Activated T-cell treated with anti-CD3 and anti-CD28 coated beads, Interleukin-2, amount 50 U/mL, for 48 hours (primary cell): ENCODE results near the gene FILIP1.

Experiments used
- DNase-seq, 2 experiments: peaks; one replicate each; pipeline ENCODE4 v3.0.0-alpha.2; 2020

FILIP1 gene

DNA sequence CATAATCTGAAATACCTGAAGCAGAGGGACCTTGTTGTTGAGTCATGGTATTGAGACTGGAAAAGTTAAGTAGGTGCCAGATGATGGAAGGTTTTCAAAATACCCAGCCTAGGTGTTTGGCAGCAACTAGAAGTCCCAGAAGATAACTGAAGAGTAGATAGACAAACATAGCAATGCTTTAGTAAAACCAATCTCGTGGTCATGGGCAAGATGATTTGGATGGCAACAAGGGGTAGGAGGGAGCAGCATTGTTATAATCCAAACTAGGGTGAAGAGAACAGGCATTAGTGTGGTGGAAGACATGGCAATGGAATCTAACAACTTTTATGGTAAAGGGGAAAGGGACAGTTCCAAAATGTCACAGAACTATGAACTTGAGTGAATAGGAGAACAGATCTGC is 2.3 kb downstream of the FILIP1 start:
- DNase-seq: no peak

DNA sequence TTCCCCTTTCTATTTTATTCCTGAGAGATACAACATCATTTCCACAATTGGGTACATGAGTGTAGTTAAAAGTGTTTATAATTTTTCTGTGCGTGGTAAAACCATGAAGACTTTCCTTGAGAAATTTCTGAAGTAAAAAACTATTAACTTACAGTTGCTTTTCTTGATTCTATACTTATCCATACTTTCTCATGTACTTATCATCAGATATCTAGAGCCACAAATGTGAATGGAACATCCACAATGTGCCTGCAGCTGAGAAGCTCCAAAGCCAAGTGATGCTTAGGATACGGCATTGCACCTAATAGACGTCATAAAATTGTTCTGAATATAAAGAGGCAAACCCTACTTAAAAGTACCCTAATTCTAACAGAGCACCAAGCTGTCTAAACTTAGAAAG is 2.9 kb downstream of the FILIP1 start:
- no peak for DNase-seq

DNA sequence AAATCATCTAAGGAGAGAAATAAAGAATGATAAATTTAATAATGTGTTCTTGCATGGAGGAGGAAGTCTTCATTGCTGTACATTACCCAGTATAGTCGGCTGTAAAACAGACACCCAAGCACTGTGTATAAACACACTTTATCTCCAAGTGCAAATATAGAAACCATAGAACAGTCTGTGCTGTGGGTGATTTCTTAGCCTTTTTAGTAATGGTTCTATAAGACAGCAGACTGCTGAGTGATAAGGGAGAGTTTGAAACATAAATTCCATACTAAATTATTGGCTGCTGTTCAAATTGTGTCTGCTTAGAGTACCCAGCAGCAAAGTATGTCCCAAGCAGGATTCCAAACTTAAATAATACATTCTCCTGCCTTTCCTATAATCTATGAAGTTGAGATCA is 4.6 kb downstream of the FILIP1 start:
- no peak for DNase-seq

DNA sequence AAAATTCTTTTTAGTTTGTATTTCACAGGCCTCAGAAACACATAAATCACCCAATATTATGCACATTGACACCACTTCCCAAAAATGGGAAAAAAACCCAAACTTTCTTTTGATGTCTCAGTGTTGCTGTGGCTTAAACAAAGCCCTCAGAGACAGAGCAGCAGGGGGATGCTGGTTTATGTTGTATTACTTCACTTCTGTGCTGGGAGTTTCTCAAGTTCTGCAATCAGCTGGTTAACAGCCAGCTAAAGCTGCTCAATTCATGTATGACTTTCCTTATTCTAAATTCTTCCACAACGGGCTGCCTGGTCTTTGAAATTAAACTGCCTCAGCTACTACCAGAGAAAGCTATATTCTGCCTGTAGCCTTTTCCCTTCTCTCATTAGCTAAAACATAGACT is 5.6 kb downstream of the FILIP1 start:
- no peak for DNase-seq

DNA sequence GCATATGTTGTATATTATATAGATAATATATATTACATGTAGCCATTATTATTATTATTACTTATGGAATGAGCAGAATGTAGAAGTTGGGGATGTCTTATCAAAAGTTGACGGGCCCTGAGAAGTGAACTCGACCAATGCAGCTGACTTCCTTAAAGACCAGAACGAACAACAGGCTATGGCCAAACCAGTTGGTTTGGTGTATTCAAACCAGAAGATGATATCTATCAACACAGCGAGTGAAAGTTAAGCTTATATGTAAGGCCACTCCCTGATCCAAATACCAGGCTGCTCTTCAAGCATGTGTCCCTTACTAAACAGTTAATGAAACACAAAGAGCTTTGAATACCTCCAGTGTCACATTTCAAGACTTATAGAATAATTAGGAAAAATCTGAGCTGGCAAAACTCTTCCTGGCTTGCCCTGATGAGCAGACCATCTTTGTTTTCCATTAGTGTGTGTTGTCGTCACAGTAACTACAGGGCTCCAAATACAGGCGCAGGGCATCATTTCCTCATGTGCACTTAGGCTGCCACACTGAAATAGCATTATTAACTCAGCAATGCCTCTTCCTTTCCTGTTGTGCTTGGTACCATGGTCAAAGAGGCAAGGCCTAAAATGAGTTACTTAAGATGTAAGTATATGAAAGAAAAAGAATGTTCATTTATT is 6.6 kb downstream of the FILIP1 start:
- no peak for DNase-seq

DNA sequence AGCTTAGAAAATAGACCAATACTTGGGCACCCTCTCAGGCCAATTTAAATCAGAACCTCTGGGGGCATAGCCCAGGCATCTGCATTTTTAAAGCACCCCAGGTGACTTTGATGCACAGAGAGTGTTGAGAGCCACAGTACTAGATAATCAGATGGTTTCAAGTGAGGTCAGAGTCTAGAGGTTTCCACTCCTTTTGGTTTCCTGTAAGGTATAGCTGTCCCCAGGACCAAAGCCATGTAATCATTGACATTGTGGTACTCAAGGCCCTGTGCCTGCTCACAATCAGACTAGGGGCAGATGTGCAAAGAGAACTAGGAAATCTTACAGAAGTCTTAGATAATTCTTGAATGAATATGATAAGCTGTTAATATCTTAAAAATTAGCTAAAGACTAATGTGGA is 9.1 kb downstream of the FILIP1 start:
- no peak for DNase-seq

DNA sequence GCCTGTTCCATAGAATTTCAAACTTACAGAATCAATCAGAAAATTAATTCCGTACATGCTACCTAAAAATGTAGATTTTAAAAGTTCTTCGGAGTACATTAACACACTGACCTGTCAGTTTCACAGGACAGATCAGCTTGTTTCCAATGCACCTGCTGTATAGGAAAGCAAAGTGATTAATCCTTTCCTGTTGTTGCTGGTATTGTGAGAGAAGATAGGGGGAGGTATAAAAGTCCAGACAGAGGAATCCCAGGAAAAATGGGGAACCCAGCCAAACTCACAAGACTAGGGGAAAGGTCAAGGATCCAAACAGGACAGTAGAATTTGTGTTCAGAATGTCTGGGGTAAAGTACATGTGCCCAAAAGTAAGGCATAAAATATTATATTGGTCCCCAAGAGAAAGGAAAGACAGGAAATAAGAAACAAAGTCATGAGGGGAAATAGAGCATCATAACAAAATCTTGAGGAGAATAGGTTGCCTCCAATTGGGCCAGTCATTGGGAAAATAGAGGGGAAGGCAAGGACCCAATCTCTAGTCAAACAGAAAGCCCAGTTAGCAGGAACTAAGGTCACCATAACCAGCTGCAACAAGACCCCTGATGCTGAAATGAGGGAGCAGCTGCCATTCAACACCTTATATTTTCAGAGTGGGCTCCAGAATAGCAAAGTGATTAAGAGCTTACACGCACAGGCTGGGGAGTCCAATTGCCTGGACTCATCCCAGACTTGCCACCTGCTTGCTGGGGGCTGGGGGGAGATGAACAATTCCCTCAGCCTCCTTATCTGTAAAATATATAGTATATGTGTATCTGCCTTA is 10.3 kb downstream of the FILIP1 start:
- no peak for DNase-seq

DNA sequence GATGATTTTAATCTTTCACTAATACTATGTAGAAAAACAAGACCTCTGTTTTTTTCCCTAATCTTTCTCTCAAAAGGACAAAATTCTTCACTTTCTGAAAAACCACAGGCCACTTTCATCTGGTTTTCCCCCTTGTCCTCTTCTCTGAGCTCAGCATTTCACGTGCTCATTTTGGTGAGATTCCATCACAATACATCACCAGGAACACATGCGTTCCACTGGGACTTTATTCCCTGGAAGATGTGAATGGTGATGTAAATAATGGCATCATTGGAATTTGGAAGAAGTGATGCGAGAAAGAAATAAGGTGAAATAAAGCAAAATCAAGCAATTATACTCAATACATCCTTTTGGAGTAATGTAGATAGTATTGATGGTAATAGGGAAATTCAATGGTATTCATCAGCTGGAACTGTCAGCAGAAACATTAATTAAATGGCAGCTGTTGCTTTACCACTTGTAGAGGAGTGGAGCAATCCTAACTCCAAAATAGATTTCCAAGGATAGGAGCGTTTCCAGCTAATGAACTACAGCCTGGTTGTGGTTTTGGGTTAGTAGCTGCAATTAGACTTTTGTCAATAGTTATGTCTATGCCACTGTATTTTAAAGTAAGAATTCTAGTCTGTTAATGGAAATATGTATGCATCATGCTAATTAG is 11.5 kb downstream of the FILIP1 start:
- DNase-seq: no peak

DNA sequence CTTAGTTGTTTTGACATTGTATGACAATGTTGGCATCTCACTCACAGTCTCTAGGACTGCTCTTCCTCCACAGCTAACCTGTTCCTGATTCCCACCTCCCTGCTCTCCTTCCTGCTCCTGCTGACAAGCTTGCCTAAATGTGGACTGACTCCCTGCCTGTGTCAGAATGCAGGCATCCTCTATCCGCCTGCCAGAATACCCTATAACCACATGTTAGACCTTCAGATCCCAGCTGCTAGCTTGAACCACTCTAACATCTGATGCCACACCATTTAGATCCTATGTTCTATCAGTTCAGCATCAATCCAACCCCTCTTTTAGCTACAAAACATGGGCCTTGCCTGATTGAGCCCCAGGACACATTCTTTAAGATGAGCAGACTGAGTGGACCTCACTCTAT is 12.2 kb downstream of the FILIP1 start:
- no peak for DNase-seq

DNA sequence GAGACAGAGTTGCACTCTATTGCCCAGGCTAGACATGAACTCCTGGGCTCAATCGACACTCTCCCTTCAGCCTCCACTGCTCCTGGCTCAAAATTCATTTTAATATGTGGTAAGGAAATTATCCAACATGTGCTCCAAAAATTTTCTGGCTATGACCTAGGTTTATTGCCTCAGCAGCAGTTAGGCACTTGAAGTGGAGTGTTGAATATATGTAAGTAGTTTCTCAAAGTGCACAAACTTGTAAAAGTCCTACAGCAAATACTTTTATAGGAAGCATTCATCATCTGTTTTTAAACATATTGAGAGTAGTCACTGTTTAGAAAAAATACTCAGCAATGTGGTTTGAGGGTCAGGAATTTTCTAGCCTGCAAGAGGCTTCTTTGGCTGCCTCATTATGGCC is 13.2 kb downstream of the FILIP1 start:
- DNase-seq: no peak

DNA sequence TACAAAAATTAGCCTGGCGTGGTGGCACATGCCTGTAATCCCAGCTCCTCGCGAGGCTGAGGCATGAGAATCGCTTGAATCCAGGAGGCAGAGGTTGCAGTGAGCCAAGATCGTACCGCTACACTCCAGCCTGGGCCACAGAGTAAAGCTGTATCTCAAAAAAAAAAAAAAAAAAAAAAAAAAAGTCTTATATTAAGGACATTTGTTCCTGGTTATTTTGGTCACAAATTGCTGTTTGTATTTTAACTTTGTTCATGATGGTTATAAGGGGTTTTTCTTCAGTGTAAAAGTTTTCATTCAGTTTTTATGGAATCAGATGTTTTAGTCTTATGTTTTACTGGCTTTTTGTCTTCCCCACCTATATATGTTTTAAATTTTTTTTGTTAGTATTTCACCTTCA is 13.9 kb downstream of the FILIP1 start:
- DNase-seq: no peak

DNA sequence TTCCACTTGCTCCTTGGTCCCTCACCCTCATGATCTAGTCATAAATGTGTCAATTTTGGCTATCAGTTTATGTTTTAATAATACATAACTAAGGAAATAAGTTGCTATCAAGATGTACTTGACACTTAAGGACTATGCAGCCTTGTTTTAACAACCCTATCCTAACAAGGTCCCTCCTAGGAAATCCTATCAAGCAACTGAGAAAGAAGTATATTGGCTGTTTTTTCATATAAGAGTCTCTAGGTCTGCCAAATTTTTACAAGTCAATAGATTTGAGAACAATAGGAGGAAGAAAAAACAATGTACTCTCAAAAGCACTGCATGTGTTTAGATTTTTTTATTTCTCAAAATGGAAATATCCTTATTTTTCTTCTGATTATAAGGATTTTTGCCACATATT is 14.7 kb downstream of the FILIP1 start:
- no peak for DNase-seq

DNA sequence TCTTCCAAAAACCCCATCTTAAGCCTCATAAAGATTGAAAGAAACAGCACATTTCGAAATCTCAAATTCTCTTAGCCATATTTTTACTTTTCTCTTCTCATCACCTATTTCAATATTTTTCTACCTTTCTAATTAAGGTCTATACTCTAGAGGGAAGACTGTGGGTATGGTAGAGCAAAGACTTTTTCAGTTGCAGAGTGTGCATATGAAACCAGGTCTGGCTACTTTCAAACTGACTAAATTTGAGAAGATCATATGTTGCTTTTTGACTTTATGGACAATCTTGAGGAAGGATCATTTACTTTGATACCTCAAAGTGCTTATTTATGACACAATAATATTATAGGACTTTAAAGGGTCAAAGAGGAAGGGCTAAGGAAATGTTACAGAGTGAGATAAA is 20.7 kb downstream of the FILIP1 start:
- no peak for DNase-seq

DNA sequence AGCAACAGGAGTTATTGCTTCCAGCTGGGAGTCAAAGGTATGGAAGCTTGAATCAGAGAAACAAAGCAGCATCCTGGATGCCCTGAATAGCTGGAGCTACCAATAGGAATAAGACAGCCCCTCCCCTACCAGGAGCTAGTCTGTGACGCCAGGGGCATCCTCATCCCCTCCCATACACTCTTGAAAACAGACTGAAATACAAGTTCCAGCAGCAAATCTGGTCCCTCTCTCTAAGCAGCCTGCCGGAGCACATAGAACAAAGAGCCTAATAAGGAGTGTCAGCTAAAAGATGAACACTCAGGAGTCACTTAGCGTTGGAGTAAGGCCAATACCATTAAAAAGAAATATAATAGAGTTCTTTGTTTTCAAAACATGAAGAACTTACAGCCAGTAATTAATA is 25.6 kb downstream of the FILIP1 start:
- DNase-seq: no peak

DNA sequence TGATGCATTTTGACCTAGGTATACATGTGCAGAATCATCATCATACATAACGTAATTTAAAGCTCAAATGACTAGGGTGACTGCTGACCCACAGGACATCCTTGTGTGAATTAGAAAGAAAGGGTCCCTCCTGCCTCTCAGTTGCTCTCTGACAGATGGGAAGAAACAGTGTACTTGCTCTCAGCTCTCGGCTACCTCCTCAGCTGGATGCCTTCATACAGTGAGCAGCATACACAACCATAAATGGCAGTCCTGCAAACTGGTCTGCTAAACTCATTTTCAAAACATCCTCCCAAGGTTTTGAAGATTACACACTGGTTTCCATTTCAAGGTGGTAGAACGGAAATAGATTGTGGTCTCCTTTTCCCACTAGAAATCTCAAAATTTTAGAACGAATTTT is 26.3 kb downstream of the FILIP1 start:
- DNase-seq: no peak

DNA sequence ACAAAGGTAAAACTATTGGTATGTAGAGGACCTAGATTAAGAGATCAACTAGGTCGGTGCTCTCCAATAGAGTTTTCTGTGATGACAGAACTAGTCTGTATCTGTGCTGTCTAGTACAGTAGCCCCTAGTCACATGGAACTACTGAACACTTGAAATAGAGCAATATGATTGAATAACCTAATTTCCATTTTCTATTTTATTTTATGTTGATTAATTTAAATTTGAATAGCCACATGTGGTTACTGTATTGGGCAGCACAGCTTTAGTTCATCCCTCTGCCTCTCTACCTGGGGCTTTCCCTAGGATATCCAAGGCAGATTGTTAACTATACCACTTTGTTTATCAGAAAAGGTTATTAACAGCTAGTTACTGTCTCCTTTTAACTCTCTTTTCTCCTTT is 27.0 kb downstream of the FILIP1 start:
- no peak for DNase-seq

DNA sequence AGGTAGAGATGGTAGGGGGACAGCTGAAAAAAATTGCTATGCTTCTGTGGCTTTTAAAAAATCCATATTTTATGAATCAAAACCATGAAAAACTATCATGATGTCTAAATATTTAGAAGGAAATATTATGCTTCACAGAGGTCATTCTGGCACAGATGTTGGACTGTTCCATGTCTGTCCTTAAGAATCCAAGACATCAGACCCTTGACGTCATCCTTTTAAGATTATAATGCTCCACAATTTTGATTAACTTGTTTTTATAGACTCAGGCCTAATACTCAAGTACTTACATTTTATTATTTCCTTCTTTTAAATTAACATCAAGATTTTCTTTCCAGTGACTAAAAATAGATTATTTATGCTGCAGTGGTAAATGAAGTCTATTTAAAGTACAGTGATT is 29.7 kb downstream of the FILIP1 start:
- no peak for DNase-seq

DNA sequence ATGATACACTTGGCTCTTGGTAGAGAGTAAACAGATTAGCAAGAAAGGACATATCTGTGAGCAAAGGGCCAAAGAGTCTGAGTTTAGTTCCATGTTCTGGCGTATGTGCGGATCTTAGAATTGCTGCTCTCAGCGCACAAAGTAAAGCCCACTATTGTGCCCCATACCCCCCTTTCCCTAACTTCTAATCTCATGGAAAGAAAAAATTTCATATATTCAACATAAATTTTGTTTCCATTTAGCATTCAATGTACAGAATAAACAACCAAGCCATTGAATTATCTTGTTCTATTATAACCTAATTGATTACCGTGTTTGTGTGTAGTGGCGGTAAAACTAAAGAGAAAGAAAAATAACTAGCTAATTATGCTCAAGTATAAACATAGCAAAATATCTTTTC is 30.5 kb downstream of the FILIP1 start:
- DNase-seq: no peak

DNA sequence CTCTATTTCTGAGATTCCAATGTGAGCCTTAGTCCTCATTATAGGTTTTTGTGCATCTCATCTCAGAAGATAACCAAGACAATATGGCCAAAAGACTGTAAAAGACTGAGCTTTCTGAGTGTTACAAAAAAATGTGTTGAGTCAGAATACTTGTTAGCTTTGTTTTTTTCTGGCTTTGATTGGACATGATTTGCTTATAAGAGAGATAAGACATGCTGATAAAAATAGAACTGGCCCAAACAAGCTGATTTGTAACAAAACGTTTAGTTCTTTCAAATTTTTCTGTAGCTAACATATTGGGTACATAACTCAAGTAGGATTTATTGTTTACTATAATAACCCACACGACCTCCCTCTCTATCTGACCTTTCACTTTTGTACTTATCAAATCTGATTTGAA is 32.9 kb downstream of the FILIP1 start:
- DNase-seq: no peak

DNA sequence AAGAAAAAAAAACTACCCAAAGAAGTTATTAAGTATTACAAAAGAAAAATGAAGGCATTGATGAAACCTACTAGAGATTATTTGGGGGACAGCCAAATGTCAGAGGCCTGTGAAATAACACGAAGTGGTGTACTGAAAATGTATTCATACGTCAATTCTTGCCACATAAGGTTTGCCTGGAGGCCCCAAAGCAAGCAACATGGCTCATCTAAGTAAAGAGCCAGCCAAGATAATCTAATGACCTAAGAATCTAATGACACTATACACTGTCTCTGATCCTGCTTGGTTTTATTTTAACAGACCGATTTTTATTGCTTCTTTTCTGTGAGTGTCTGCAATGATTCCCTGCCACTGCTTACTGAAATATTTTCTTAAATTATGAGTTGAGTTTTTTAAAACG is 34.7 kb downstream of the FILIP1 start:
- DNase-seq: no peak

DNA sequence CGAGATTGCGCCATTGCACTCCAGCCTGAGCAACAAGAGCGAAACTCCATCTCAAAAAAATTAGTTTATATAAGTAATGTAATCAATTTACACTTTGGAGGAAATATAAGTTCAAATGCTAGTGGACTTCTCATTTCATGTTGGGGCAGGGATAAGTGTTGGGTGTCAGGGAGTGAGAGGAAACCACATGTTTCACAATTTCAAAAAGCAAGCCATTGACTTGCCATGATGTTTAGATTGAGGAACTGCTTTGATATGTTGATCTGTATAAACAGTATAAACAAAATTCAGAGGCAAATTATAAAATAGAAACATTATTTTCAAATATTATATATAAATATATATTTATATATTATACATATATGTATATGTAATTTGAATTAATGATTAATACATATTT is 42.7 kb downstream of the FILIP1 start:
- no peak for DNase-seq

DNA sequence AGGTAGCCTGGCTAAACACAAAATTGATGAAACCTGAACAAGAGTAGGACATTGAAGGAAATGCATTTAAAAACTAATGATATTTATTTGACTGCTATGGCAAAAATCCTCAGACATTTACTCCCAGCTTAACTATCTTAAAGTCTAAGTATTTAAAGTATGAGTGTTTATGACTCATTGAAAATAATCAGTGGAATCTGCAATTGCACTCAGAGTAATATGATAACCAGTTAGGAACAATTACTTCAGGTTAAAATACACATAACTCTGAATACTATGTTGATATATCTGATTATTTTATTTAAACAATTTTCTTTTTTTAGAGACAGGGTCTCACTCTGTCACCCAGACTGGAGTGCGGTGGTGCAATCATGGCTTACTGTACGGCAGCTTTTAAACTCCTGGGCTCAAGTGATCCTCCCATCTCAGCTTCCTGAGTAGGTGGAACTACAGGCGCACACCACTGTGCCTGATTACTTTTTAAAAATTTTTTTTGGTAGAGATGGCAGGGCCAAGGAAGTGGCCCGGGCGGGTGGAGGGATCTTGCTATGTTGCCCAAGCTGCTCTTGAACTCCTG is 43.9 kb downstream of the FILIP1 start:
- DNase-seq: no peak

DNA sequence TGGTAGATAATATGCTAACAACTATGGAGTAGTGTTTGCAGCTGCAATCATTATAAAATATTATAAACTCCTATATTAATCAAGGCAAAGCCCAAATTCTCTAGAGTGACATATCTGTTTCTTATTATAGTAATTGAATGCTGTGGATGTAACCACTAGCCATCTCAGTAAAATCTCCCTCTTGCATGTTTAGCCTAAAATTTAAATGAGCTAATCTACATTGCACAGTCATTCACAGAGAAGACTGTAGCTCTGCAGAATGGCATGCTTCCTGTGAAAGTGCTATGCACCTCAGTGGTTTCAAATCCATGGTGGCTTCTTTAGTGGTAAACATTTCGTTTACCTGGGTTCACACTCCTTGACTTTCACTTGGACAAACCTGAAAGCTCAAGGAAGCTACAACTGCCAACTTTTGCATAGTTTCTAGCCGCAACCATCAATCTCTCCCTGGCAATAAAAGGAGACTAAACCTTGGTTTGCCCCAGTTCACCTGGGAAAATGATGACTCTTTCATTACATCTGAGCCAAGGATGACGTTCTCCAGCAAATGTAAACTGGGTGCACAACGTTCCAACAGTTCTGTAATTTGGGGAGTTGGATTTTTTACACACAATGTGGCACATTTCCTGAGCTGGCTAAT is 47.2 kb downstream of the FILIP1 start:
- no peak for DNase-seq
